Neural cell (in vitro differentiated cells): ENCODE results near the gene RAD51B.

ENCODE experiments used
- EP300 ChIP-seq: fragments of 450-650 bp; conservative IDR thresholded peaks from 2 replicates; pipeline ENCODE4 v1.6.1; 2014; ENCODE audit warnings: antibody characterized with exemption, mild to moderate bottlenecking, moderate library complexity; ENCODE audit not compliant: poor library complexity, severe bottlenecking
- EZH2 ChIP-seq: fragments of 200-600, 300-800 bp; shearing (Covaris generic), sonication (generic); IDR thresholded peaks from 2 replicates; pipeline ENCODE4 v1.6.1; 2014; ENCODE audit warnings: antibody characterized with exemption, low read length, borderline replicate concordance, mild to moderate bottlenecking; ENCODE audit not compliant: insufficient read depth, poor library complexity, severe bottlenecking
- POLR2AphosphoS5 ChIP-seq: IDR thresholded peaks from 2 replicates; pipeline ENCODE4 v1.6.1; 2012
- TAF1 ChIP-seq: IDR thresholded peaks from 2 replicates; pipeline ENCODE4 v1.6.1; 2012; ENCODE audit warnings: low read depth
- TF ChIP-seq, protein P1 (sequence below): fragments of 450-650 bp; IDR thresholded peaks from 2 replicates; pipeline ENCODE4 v1.5.1; 2014; ENCODE audit warnings: antibody characterized with exemption, mild to moderate bottlenecking, moderate library complexity; ENCODE audit not compliant: poor library complexity, severe bottlenecking
- TF ChIP-seq, protein P2 (sequence below): IDR thresholded peaks from 2 replicates; pipeline ENCODE4 v1.6.1; 2012; ENCODE audit warnings: borderline replicate concordance

DNA sequence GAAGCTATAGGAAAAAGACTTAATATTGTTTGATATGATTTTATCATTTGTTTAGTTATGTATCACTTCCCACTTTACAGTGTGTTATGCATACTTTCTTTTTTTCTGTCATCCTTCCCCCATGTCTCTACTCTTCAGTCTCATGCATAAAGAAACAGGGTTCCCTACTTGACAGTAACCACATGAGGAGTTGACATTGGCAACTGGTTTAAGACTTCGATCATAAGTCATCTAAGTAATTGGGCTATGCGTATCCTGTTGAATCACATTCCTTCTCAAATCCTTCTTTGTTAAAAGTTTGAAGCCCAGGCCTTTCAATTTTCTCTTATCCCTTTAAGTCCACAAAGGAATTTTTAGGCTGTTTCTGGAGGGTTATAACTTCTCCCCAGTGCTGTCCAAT lies 358.7 kb downstream of the RAD51B start:
- TF ChIP-seq, protein P1, sequence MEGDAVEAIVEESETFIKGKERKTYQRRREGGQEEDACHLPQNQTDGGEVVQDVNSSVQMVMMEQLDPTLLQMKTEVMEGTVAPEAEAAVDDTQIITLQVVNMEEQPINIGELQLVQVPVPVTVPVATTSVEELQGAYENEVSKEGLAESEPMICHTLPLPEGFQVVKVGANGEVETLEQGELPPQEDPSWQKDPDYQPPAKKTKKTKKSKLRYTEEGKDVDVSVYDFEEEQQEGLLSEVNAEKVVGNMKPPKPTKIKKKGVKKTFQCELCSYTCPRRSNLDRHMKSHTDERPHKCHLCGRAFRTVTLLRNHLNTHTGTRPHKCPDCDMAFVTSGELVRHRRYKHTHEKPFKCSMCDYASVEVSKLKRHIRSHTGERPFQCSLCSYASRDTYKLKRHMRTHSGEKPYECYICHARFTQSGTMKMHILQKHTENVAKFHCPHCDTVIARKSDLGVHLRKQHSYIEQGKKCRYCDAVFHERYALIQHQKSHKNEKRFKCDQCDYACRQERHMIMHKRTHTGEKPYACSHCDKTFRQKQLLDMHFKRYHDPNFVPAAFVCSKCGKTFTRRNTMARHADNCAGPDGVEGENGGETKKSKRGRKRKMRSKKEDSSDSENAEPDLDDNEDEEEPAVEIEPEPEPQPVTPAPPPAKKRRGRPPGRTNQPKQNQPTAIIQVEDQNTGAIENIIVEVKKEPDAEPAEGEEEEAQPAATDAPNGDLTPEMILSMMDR, result no peak
- TF ChIP-seq EZH2 (no peak), POLR2AphosphoS5 (no peak), TAF1 (no peak), EP300 (no peak)
- TF ChIP-seq, protein P2, sequence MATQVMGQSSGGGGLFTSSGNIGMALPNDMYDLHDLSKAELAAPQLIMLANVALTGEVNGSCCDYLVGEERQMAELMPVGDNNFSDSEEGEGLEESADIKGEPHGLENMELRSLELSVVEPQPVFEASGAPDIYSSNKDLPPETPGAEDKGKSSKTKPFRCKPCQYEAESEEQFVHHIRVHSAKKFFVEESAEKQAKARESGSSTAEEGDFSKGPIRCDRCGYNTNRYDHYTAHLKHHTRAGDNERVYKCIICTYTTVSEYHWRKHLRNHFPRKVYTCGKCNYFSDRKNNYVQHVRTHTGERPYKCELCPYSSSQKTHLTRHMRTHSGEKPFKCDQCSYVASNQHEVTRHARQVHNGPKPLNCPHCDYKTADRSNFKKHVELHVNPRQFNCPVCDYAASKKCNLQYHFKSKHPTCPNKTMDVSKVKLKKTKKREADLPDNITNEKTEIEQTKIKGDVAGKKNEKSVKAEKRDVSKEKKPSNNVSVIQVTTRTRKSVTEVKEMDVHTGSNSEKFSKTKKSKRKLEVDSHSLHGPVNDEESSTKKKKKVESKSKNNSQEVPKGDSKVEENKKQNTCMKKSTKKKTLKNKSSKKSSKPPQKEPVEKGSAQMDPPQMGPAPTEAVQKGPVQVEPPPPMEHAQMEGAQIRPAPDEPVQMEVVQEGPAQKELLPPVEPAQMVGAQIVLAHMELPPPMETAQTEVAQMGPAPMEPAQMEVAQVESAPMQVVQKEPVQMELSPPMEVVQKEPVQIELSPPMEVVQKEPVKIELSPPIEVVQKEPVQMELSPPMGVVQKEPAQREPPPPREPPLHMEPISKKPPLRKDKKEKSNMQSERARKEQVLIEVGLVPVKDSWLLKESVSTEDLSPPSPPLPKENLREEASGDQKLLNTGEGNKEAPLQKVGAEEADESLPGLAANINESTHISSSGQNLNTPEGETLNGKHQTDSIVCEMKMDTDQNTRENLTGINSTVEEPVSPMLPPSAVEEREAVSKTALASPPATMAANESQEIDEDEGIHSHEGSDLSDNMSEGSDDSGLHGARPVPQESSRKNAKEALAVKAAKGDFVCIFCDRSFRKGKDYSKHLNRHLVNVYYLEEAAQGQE, result no peak
